Kidney (tissue), 14 donors: ENCODE data around the gene MIA. TPM values are rescaled to one million over a fixed set of nuclear protein-coding genes. Genes with fewer than 3 reads are reported as not detected.

ENCODE experiments used
- DNase-seq, 5 donors: peaks; one replicate each; pipeline ENCODE4 v3.0.0-alpha.2; 2013 to 2020
- FAIRE-seq: peaks from 2 replicates; lab custom pipeline; 2012; peaks lifted over from hg19 to GRCh38; lab: Jason Lieb, UNC
- H3K27ac ChIP-seq, 2 donors: one replicate each; pipeline ENCODE4 v1.7.0; 2013; ENCODE audit warnings: low read depth in 2 of 2, low read length in 2 of 2, inconsistent platforms in 1 of 2
- H3K27me3 ChIP-seq: one replicate; pipeline ENCODE4 v1.7.1; 2013; ENCODE audit warnings: low read length, inconsistent platforms; ENCODE audit not compliant: control insufficient read depth, insufficient read depth
- H3K36me3 ChIP-seq, 3 donors: one replicate each; pipeline versions ENCODE4 v1.7.0 to v1.7.1; 2013; ENCODE audit warnings: low read length in 3 of 3, control low read depth in 1 of 3, inconsistent platforms in 1 of 3; ENCODE audit not compliant: insufficient read depth in 3 of 3, control insufficient read depth in 2 of 3
- H3K4me1 ChIP-seq, 3 donors: one replicate each; pipeline versions ENCODE4 v1.7.0 to v1.7.1; 2013; ENCODE audit warnings: low read length in 3 of 3, inconsistent platforms in 1 of 3, low read depth in 1 of 3; ENCODE audit not compliant: control insufficient read depth in 2 of 3, insufficient read depth in 2 of 3
- H3K4me3 ChIP-seq, 3 donors: one replicate each; pipeline versions ENCODE4 v1.7.0 to v1.8.1; 2013; ENCODE audit warnings: low read length in 3 of 3, control low read depth in 1 of 3, inconsistent platforms in 1 of 3
- H3K9ac ChIP-seq, 3 donors: one replicate each; pipeline versions ENCODE4 v1.7.0 to v1.7.1; 2013; ENCODE audit warnings: low read length in 3 of 3, control low read depth in 1 of 3, inconsistent platforms in 1 of 3
- H3K9me3 ChIP-seq, 3 donors: one replicate each; pipeline versions ENCODE4 v1.7.0 to v1.7.1; 2013; ENCODE audit warnings: low read length in 3 of 3, control low read depth in 1 of 3, inconsistent platforms in 1 of 3; ENCODE audit not compliant: control insufficient read depth in 2 of 3, insufficient read depth in 1 of 3
- intact Hi-C: fragments of 100-400 bp; cut with DNase I; formaldehyde crosslinking; loops from one replicate; pipeline ENCODE4 v1.11.1; 2022
- polyA plus RNA-seq: library from polyadenylated mRNA; stranded (reverse); fragments of 350-450 nt; fragmentation: Illumina TruSeq; extraction: RNeasy Lipid Tissue Mini Kit (QIAGEN cat#74804); gene quantifications from one replicate; pipeline ENCODE4 v1.2.3, GENCODE V29; 2014; ENCODE audit warnings: low read depth, low replicate concordance; ENCODE audit not compliant: insufficient read depth
- total RNA-seq: library from RNA; stranded (reverse); fragmentation: NEBNext Ultra II Directional; extraction: Animal tissue kit (Norgen Biotek cat#: 25700); gene quantifications from one replicate; pipeline ENCODE4 v1.2.1, GENCODE V29; 2021
- TF ChIP-seq, protein P1 (sequence below): IDR thresholded peaks from 3 replicates; pipeline ENCODE4 v1.5.1; 2012; ENCODE audit warnings: mild to moderate bottlenecking, moderate library complexity, borderline replicate concordance; ENCODE audit not compliant: insufficient read depth; ENCODE audit errors: extremely low read depth
- donor health status: control.
- donor health status: control.
- donor health status: control.
- donor health status: control.
- donor health status: control.
- donor health status: DM: yes; HTN: yes; CAD: no.
- donor health status: Normal renal cell carcinoma (clear cell type).

The MIA gene
- total and polyA plus RNA-seq, 2 donors from 2014 or later = 6.5 TPM; not detected in 1

DNA sequence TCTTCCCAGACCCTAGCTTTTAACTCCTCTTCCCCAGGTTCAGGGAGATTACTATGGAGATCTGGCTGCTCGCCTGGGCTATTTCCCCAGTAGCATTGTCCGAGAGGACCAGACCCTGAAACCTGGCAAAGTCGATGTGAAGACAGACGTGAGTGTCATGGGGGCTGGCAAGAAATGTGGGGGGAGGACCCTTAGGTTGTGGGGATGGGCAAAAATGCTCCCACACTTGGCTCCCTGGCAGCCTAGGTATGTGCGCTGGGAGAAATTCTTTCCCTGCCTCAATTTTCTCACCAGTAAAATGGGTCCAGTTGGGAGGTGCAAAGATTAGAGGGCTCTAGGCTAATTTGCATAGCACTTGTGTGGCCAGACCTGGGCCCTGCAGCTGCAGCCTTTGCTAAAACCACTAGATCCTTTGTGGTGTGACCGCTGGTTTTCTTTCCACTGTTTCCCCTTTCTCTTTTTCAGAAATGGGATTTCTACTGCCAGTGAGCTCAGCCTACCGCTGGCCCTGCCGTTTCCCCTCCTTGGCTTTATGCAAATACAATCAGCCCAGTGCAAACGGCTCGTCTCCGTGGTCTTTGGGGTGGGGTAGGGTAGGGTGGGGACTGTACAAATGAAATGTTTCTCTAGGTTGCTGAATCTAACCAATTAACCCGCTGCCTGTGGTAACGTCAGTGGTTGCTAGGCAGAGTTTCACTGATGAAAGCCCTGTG is 1.8 kb downstream of the MIA start:
- FAIRE-seq (no peak), DNase-seq (peak; percentile 91 to 97 (median 94))
- H3K4me1 ChIP-seq = peaks cover 0 to 10% (median 10%) of the 10 kb centered on the region in 3 donors
- peak overlapping the region; percentile 97 to 99 for H3K27ac ChIP-seq
- intact Hi-C loops = no loop called here
- TF ChIP-seq, protein P1, sequence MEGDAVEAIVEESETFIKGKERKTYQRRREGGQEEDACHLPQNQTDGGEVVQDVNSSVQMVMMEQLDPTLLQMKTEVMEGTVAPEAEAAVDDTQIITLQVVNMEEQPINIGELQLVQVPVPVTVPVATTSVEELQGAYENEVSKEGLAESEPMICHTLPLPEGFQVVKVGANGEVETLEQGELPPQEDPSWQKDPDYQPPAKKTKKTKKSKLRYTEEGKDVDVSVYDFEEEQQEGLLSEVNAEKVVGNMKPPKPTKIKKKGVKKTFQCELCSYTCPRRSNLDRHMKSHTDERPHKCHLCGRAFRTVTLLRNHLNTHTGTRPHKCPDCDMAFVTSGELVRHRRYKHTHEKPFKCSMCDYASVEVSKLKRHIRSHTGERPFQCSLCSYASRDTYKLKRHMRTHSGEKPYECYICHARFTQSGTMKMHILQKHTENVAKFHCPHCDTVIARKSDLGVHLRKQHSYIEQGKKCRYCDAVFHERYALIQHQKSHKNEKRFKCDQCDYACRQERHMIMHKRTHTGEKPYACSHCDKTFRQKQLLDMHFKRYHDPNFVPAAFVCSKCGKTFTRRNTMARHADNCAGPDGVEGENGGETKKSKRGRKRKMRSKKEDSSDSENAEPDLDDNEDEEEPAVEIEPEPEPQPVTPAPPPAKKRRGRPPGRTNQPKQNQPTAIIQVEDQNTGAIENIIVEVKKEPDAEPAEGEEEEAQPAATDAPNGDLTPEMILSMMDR = no peak
- H3K9me3 ChIP-seq = no peaks in the 10 kb centered on the region
- no peaks in the 10 kb centered on the region for H3K36me3 ChIP-seq
- peak overlapping the region; percentile 68 to 100 (median 97) for H3K9ac ChIP-seq
- peak overlapping the region; percentile 98 to 99 (median 98) for H3K4me3 ChIP-seq
- H3K27me3 ChIP-seq = no peaks in the 10 kb centered on the region

DNA sequence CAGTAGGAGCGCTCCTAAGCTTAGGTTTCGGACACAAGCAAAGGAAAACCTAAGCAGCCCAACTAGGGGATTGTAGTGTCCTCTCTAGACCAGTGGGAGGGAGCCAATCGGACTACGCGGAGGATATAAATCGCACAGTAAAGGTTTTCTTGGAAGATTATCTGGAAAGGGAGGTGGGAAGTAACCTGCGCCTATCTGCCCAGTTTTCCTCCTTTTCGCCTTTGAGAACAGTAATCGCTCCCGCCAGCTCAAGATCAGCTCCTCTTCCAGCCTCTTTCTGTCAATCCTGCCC is 2.3 kb downstream of the MIA start:
- H3K27ac ChIP-seq = peak overlapping the region; percentile 97 to 99
- no peak for FAIRE-seq
- H3K36me3 ChIP-seq = no peaks in the 10 kb centered on the region
- peak overlapping the region; percentile 98 to 99 (median 98) for H3K4me3 ChIP-seq
- peak overlapping the region; percentile 68 to 100 (median 97) for H3K9ac ChIP-seq
- H3K4me1 ChIP-seq = peaks cover 0 to 10% (median 10%) of the 10 kb centered on the region in 3 donors
- no peaks in the 10 kb centered on the region for H3K9me3 ChIP-seq
- intact Hi-C loops = no loop called here
- H3K27me3 ChIP-seq = no peaks in the 10 kb centered on the region
- TF ChIP-seq, protein P1 = no peak
- DNase-seq = no peak

DNA sequence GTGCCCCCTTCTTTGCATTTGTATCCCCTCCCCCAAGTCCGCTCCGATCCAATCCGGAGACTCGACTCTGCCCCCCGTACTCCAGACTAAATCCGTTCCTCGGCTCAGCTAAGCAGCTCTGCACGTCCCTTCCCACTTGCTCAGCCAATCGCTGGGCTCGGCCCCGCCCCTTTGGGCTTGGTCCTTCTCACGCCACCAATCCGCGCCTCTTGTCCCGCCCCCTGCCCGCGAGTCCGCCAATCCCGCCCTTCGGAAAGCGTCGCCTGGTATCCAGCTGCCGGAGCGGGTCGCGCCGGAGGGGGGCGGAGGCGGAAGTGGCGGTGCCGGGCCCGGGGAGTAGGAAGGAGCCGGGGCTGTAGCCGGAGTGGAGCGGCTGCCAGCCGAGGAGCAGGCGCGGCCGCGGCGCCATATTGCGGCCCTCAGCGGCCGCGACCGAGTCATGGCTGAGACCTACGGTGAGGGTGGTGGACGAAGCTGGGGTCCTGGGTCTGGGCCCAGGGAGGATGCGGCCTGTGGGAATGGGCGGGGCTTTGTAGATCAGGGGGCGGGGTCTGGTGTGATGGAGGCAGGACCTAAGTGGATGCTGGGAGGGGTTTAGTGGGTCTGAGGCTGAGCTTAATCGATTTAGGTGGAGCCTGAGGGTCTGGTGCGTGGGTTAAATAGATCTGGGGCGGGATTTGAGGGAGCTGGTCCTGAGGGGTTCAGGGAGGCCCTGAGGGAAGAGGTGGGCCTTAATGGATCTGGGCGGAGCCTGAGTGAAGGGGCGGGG is 2.8 kb downstream of the MIA start, which contains the start of gene RAB4B:
RAB4B (plus strand) TSS at position 311 of the 769 bp plus-strand sequence; CDS start at position 440, 129 bp downstream.
- H3K27me3 ChIP-seq = no peaks in the 10 kb centered on the region
- no peaks in the 10 kb centered on the region for H3K9me3 ChIP-seq
- intact Hi-C loops = no loop called here
- TF ChIP-seq, protein P1 = peak; percentile 9
- peaks cover 0 to 10% (median 10%) of the 10 kb centered on the region in 3 donors for H3K4me1 ChIP-seq
- peak within 1 kb of the TSS; percentile 68 to 100 (median 97) for H3K9ac ChIP-seq
- H3K4me3 ChIP-seq = peak within 1 kb of the TSS; percentile 98 to 99 (median 98)
- FAIRE-seq (peak; percentile 94), DNase-seq (peak; percentile 100)
- H3K36me3 ChIP-seq = no peaks in the 10 kb centered on the region
- H3K27ac ChIP-seq = peak within 1 kb of the TSS; percentile 97 to 99
